Stimulated activated CD4-positive, alpha-beta T cell treated with anti-CD3 and anti-CD28 coated beads, Interleukin-1b, Interleukin-23, amount 100 ng/mL, for 1 hour (primary cell): ENCODE measurements around the gene TNFRSF6B.
"Not testable (repeated sequence)": the region's sequence is repeated elsewhere in the genome, so short reads cannot be mapped to it uniquely, and the experiment has no call there.

Source experiments
- DNase-seq, 2 donors: peaks; one replicate each; pipeline ENCODE4 v3.0.0-alpha.2; 2020; ENCODE audit warnings: low read depth in 2 of 2

Gene TNFRSF6B

DNA sequence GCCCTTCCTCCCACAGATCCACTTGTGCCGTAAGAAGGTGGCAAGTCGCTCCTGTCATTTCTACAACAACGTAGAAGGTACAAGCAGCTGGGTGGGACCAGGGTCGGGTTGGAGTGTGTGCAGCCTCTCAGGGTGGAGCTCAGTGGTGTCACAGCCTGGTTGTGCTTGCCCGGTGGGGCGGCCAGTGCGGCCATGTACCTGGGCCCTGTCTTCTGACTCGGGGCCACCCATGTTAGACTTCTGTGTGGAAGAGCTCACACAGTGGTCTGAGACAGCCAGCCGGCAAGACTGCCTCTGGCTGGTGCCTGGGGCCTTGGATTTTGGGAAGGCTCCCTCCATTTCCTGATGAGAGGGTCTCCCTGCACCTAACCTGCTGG, 33.7 kb upstream of the TNFRSF6B start:
- DNase-seq, result no peak

DNA sequence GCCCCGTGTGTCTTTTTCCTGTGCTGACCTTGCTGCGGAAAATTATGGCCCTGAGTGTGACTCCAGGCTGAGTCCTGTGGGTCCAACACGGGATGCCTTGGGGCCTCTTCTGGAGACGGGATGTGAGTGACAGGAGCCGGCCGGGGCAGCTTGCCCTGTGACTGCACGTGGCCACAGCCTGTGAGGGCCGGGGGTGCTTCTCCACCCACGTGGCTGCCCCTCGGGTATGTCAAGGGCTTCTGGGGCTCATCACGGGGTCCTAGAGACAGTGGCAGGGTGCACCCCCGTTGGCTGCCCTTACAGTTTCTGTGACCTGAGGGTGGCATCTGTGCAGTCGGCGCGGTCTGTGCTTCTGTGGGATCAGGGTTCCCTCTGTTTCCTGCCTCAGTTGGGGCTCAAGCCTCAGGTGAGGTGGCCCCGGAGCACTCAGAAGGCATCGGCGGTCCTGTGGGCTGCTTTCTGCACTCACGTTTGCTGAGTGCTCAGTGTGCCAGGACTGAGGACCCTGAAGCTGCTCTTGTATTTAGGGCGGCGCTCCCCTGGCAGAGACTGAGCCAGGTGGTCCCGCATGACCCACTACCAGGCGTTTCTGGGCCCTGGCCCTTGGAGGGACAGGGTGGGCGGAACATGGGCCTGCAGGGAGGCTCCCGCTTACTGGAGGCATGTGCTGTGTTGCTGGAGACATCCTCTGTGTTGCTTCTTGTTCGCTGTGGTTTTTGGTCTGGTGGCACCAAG, 33.0 kb upstream of the TNFRSF6B start:
- DNase-seq, result no peak

- no peak for DNase-seq
Observed at GRCh38 chr20:63664143-63664851, 32.2 kb upstream of the TNFRSF6B start.

DNA sequence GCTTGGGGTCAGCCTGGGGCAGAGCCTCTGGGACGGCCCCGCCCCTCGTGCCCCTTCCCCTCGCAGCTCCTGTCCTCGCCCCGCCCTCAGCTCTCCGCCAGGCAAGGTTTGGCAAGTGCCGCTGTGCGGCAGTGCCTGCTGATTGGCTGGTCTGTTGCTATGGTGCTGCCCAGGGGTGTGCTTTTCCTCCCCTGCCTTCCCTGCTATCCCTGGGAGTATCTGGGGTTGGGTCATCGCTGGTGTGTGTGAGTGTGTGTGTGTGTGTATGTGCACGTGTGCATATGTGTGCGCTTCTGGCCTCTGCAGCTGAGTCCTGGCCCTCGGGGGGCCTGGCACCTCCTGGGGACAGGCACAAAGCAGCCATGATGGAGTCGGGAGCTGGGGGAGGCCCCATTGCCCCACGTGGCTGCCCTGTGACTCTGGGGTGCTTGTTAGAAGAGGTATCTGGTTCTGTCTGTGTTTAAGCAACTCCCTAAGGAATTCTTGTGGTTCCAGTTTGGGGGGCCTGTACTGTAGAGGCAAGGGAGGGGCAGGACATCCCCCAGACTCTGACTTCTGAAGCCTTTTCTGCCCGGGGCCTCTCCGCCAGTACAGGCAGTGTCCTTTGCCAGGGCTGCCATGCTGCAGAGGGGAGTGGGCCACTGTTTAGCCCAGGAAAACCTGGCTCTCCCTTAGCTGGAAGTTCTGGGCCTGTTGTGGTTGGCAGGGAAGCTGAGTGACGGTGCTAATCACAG, 31.4 kb upstream of the TNFRSF6B start:
- no peak for DNase-seq

- DNase-seq, result no peak
Observed at GRCh38 chr20:63665708-63666107, 30.7 kb upstream of the TNFRSF6B start.

GRCh38 chr20:63667858-63668257, 28.6 kb upstream of the TNFRSF6B start:
- no peak for DNase-seq

- DNase-seq, result no peak
Observed at GRCh38 chr20:63668351-63668750, 28.1 kb upstream of the TNFRSF6B start.

- DNase-seq, result not testable (repeated sequence)
Observed at GRCh38 chr20:63671695-63672094, 24.8 kb upstream of the TNFRSF6B start.

- DNase-seq, result no peak
Observed at GRCh38 chr20:63672666-63673065, 23.8 kb upstream of the TNFRSF6B start.

DNA sequence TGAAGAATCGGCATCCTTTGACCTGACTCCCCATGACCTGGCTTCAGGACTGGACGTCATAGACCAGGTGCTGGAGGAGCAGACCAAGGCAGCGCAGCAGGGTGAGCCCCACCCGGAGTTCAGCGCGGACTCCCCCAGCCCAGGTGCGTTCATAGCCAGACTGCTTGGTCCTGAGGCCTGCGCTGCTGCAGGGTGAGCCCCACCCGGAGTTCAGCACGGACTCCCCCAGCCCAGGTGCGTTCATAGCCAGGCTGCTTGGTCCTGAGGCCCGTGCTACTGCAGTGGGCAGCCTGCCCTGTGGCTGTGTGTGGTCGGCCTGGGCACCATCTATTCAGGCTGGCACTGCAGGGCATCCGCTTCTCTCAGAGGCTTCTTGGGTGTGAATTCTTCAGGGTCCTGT, 22.5 kb upstream of the TNFRSF6B start:
- DNase-seq, result no peak

GRCh38 chr20:63675681-63676368, 20.6 kb upstream of the TNFRSF6B start:
- no peak for DNase-seq

DNA sequence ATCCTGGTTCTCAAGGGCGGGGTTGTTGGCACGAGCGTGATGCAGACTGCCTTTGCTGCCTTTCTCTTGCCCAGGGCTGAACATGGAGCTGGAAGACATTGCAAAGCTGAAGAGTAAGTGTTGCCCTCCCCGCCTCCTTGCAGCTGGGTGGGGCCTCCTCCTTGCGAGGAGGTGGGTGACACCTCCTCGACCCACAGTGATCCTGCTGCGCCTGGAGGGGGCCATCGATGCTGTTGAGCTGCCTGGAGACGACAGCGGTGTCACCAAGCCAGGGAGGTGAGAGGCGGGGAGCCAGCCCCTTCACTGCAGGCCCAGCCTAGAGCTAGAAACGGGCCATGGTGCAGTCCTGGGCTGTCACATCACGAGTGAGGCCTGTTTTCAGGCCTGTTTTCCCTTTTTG, 18.4 kb upstream of the TNFRSF6B start:
- no peak for DNase-seq

DNA sequence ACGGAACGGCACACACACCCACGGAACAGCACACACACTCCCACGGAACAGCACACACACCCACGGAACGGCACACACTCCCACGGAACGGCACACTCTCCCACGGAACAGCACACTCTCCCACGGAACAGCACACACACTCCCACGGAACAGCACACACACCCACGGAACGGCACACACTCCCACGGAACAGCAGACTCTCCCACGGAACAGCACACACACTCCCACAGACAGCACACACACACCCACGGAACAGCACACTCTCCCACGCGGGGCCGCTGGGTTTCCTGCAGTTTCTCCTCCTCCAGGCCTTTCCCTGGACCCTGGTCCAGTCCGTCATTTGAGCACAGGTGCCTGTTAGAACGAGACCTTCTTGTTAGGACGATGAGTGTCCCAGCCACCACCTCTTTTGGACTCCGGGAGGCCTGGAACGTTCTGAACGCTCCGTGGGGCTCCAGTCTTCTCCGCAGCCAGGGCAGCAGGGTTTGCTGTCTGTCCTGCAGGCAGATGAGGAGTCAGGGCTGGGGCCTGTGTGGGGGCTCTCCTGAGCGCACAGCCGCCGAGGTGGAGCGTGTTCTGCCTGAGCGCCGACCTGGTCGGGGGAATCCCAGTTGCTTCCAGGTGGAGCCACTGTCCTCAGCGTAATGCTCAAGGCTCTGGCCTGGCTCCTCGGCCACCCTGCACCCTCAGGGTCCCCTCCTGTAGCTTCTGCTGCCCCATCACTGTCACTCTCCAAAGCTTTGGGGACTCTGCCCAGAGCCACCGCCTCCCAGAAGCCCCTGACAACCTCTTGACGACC, 17.6 kb upstream of the TNFRSF6B start:
- DNase-seq, result no peak

DNA sequence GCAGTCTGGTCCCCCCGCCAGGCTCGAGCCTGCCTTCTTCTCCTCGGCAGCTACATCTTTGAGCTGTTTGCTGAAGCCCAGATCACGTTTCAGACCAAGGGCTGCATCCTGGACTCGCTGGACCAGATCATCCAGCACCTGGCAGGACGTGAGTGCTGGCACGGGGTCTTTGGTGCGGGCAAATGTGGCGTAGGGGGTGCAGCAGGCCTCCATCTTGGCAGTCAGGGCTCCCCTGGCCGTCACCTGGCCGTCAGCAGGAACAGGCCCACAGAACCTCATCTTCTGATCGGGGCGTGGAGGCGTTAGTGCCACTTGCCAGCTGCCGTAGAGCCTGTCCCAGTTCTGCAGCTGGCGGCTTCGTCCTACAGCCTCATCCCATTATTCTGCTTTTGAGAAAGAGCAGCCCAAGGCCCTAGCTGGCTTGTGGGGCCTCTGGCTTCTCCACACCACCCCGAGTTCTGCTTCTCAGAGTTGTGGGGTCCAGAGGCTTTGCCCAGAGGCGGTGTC, 16.6 kb upstream of the TNFRSF6B start:
- DNase-seq, result no peak

- DNase-seq, result no peak
Observed at GRCh38 chr20:63680427-63680826, 16.0 kb upstream of the TNFRSF6B start.

- no peak for DNase-seq
Observed at GRCh38 chr20:63680857-63681608, 15.4 kb upstream of the TNFRSF6B start.

DNA sequence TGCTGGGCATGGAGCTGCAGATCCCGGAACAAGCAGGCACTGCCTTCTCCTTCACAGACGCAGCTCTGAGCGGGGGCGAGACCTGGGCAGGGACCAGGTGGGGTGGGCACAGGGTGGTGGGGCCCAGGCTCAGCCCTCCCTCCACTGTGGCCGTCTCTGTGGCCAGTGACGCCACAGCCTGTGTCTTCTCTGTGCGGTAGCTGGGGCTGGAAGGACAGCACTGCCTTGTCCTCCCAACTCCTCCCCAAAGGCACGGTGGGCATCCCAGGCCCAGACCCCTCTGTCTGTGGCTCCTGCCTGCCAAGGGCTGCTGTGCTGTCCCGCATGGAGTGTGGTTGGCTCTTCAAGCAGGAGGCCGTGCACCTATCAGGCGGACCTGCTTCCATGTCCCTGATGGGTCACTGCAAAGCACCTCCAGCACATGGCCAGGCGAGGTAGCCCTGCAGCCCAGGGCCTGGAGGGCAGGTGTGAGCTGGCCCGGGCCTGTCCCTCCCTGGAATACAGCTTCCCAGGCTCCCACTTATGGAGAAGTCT, 14.8 kb upstream of the TNFRSF6B start:
- DNase-seq, result no peak

- no peak for DNase-seq
Observed at GRCh38 chr20:63682384-63683139, 13.9 kb upstream of the TNFRSF6B start.

DNA sequence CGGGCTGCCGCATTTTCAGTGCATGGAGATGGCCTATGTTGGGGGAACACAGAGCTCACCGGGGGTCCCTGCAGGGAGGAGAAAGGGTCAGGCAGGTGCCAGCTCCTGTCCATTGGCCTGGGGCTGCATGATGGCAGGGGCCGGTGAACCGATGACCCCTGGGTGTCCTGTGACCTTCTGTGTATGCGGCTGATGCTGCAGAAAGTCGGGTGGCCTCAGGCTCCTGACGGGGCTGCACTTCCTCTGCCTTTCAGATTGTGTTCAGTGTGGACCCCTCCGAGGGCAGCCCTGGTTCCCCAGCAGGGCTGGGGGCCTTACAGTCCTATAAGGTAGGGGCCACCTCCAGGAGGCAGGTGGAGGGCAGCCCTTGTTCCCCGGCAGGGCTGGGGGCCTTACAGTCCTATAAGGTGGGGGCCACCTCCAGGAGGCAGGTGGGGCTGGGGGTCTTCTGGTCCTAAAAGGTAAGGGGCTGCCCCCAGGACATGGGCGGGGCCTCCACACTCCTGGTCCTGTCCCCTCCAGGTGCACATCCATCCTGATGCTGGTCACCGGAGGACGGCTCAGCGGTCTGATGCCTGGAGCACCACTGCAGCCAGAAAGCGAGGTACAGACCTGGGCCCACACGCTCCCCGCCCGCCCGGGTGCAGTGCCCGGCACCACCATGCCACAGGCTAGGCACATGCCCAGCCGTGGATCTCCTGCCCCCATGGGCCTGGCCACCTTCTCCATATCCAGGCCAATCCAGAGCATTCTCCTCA, 11.0 kb upstream of the TNFRSF6B start:
- no peak for DNase-seq
